DND-41 (cell line): ENCODE measurements around the gene AIF1L.

ENCODE experiments used
- CTCF ChIP-seq: IDR thresholded peaks from 2 replicates; pipeline ENCODE4 v1.5.1; 2012; ENCODE audit warnings: borderline replicate concordance, low read length, moderate library complexity, mild to moderate bottlenecking; ENCODE audit not compliant: poor library complexity, severe bottlenecking; ENCODE audit errors: extremely low read depth
- EZH2 ChIP-seq: IDR thresholded peaks from 3 replicates; pipeline ENCODE4 v1.6.1; 2012; ENCODE audit warnings: borderline replicate concordance, low read depth, mild to moderate bottlenecking, moderate library complexity, low read length, inconsistent platforms; ENCODE audit not compliant: severe bottlenecking

DNA sequence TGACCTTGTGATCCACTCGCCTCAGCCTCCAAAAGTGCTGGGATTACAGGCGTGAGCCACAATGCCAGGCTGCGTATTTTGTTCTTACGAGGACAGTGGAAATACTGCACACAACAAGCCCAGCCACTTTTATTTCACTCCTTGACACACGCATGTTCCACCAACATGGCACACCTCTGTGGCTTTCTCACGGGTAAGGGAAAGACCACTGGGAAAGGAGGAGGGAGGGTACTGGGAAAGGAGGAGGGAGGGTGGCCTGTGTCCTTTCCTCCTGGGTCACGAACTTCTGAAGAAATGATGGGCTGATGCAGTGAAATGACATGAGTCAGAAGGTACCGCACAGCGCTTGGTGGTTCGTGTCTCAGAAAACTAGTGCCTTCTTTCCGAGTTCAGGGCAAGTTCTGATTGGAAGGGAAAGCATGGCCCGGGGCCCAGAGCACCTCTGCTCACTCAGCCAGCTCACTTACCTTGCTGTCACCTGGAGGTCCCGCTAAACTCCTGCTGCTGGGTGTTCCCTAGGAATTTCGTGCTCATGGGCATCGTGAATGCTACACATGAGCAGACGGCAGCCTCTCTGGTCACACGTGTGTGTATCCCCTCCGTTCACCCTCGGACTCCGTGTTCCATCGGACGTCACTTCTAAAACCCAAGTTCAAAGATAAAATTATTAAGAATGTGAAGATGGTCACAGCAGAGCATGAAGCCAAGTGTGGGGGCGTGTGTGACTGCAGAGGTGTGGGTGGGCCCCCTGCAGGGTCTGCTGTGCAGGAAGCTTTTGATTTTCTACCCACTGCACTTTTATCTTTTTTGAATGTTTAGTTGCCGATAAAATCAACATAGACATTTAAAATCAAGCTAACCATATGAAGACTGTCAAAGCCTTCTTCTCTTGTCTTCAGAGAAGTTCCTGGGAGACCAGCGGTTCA lies 44.5 kb upstream of the AIF1L start:
- TF ChIP-seq CTCF (no peak), EZH2 (no peak)
